SH-SY5Y (cell line): Measurements from ENCODE around the gene BEGAIN.

Experiments used
- GATA2 ChIP-seq: IDR thresholded peaks from 2 replicates; pipeline ENCODE4 v1.6.1; 2011; ENCODE audit warnings: mild to moderate bottlenecking, low read depth, low read length
- GATA3 ChIP-seq: IDR thresholded peaks from 2 replicates; pipeline ENCODE4 v1.6.1; 2011; ENCODE audit warnings: low read depth, mild to moderate bottlenecking, low read length, moderate library complexity

BEGAIN gene

GRCh38 chr14:100564512-100564911 is 22.7 kb downstream of the BEGAIN start:
- TF ChIP-seq GATA2 (no peak), GATA3 (no peak)

GRCh38 chr14:100562751-100563150 is 24.5 kb downstream of the BEGAIN start:
- TF ChIP-seq GATA2 (no peak), GATA3 (no peak)

- no peak for TF ChIP-seq GATA3
- no peak for TF ChIP-seq GATA2
Observed at GRCh38 chr14:100561005-100561404, 26.2 kb downstream of the BEGAIN start.

GRCh38 chr14:100560471-100560870 is 26.7 kb downstream of the BEGAIN start:
- TF ChIP-seq GATA3 (no peak), GATA2 (no peak)

- TF ChIP-seq GATA2 (no peak), GATA3 (no peak)
Observed at GRCh38 chr14:100559455-100559854, 27.8 kb downstream of the BEGAIN start.

GRCh38 chr14:100558966-100559365 is 28.3 kb downstream of the BEGAIN start:
- no peak for TF ChIP-seq GATA2
- no peak for TF ChIP-seq GATA3

GRCh38 chr14:100558226-100558625 is 29.0 kb downstream of the BEGAIN start:
- TF ChIP-seq GATA2 (no peak), GATA3 (no peak)

- TF ChIP-seq GATA3 = no peak
- no peak for TF ChIP-seq GATA2
Observed at GRCh38 chr14:100557658-100558057, 29.6 kb downstream of the BEGAIN start.

- TF ChIP-seq GATA3 (no peak), GATA2 (no peak)
Observed at GRCh38 chr14:100556936-100557505, 30.2 kb downstream of the BEGAIN start.

GRCh38 chr14:100556140-100556475 is 31.1 kb downstream of the BEGAIN start:
- TF ChIP-seq GATA3 (no peak), GATA2 (no peak)

GRCh38 chr14:100555436-100556139 is 31.6 kb downstream of the BEGAIN start:
- TF ChIP-seq GATA3 (no peak), GATA2 (no peak)

- TF ChIP-seq GATA2 = no peak
- no peak for TF ChIP-seq GATA3
Observed at GRCh38 chr14:100554696-100555320, 32.4 kb downstream of the BEGAIN start.

- TF ChIP-seq GATA2 = no peak
- no peak for TF ChIP-seq GATA3
Observed at GRCh38 chr14:100554082-100554677, 33.0 kb downstream of the BEGAIN start.

- TF ChIP-seq GATA2 (no peak), GATA3 (no peak)
Observed at GRCh38 chr14:100553471-100553870, 33.7 kb downstream of the BEGAIN start.

- TF ChIP-seq GATA3 (no peak), GATA2 (no peak)
Observed at GRCh38 chr14:100552524-100553125, 34.6 kb downstream of the BEGAIN start.

- no peak for TF ChIP-seq GATA2
- TF ChIP-seq GATA3 = no peak
Observed at GRCh38 chr14:100551056-100551455, 36.2 kb downstream of the BEGAIN start.
